Aorta (tissue), 5 donors: ENCODE data around the gene ITGB2. TPM values are rescaled to one million over a fixed set of nuclear protein-coding genes. Genes with fewer than 3 reads are reported as not detected.
A peak's percentile ranks its signal among the peaks of the same experiment; 100 is the strongest.
"Not testable (repeated sequence)": the region's sequence is repeated elsewhere in the genome, so short reads cannot be mapped to it uniquely, and the experiment has no call there.

Source experiments
- ATAC-seq: fragments of 200-7000 bp; cut with Tn5 transposase; one replicate; pipeline ENCODE4 v1.9.1; 2022; ENCODE audit warnings: moderate library complexity; ENCODE audit not compliant: low FRiP score
- DNase-seq, 2 donors: peaks; one replicate each; pipeline ENCODE4 v3.0.0-alpha.2; 2020
- H3K27ac ChIP-seq, 2 donors: one replicate each; pipeline ENCODE4 v1.5.1; 2013; ENCODE audit warnings: low read length in 2 of 2, mild to moderate bottlenecking in 2 of 2, moderate library complexity in 2 of 2, control low read depth in 1 of 2, inconsistent platforms in 1 of 2, low read depth in 1 of 2
- H3K27me3 ChIP-seq, 2 donors: one replicate each; pipeline ENCODE4 v1.6.1; 2013; ENCODE audit warnings: control low read depth in 1 of 2, low read length in 1 of 2, mild to moderate bottlenecking in 1 of 2, moderate library complexity in 1 of 2; ENCODE audit not compliant: insufficient read depth in 2 of 2, control insufficient read depth in 1 of 2
- H3K36me3 ChIP-seq, 2 donors: one replicate each; pipeline ENCODE4 v1.6.1; 2013; ENCODE audit warnings: control low read depth in 1 of 2, low read length in 1 of 2, mild to moderate bottlenecking in 1 of 2; ENCODE audit not compliant: insufficient read depth in 2 of 2, control insufficient read depth in 1 of 2
- H3K4me1 ChIP-seq, 2 donors: one replicate each; pipeline ENCODE4 v1.6.1; 2013; ENCODE audit warnings: low read length in 2 of 2, control low read depth in 1 of 2, mild to moderate bottlenecking in 1 of 2, moderate library complexity in 1 of 2; ENCODE audit not compliant: insufficient read depth in 2 of 2, control insufficient read depth in 1 of 2
- H3K4me3 ChIP-seq, 2 donors: one replicate each; pipeline ENCODE4 v1.5.1; 2013; ENCODE audit warnings: low read length in 2 of 2, control low read depth in 1 of 2, mild to moderate bottlenecking in 1 of 2
- H3K9me3 ChIP-seq: one replicate; pipeline ENCODE4 v1.6.1; 2013; ENCODE audit warnings: mild to moderate bottlenecking, low read length; ENCODE audit not compliant: control insufficient read depth
- WGBS, 2 donors: extraction: QIAGEN DNeasy Blood & Tissue Kit; methylation state at CpG; one replicate each; pipeline ENCODE4 v1.1.7; 2013; 5-methylcytosine and 5-hydroxymethylcytosine counted together
- intact Hi-C, 2 donors: fragments of 100-400 bp; cut with DNase I; formaldehyde crosslinking; loops; one replicate each; pipeline versions ENCODE4 v1.14.2 to v1.15.0; 2022
- polyA plus RNA-seq, 2 donors: library from polyadenylated mRNA; stranded (reverse); fragments of 200-250 nt; gene quantifications; one replicate each; pipeline ENCODE4 v1.2.3, GENCODE V29; 2013
- total RNA-seq, 2 donors: library from RNA; stranded (reverse); fragmentation: NEBNext Ultra II Directional; extraction: Animal tissue kit (Norgen Biotek cat#: 25700); gene quantifications; one replicate each; pipeline ENCODE4 v1.2.1, GENCODE V29; 2021
- donor health status: healthy with polysubstance abuse.
- donor health status: Bipolar disorder and iron deficiency.
- donor health status: DM: no; HTN: no; CAD: no.
- donor health status: DM: no; HTN: no; CAD: no.
- donor health status: DM: yes; HTN: yes; CAD: no.

Gene ITGB2
- total and polyA plus RNA-seq, 4 donors: 6.7 to 110 (median 57.0) TPM

DNA sequence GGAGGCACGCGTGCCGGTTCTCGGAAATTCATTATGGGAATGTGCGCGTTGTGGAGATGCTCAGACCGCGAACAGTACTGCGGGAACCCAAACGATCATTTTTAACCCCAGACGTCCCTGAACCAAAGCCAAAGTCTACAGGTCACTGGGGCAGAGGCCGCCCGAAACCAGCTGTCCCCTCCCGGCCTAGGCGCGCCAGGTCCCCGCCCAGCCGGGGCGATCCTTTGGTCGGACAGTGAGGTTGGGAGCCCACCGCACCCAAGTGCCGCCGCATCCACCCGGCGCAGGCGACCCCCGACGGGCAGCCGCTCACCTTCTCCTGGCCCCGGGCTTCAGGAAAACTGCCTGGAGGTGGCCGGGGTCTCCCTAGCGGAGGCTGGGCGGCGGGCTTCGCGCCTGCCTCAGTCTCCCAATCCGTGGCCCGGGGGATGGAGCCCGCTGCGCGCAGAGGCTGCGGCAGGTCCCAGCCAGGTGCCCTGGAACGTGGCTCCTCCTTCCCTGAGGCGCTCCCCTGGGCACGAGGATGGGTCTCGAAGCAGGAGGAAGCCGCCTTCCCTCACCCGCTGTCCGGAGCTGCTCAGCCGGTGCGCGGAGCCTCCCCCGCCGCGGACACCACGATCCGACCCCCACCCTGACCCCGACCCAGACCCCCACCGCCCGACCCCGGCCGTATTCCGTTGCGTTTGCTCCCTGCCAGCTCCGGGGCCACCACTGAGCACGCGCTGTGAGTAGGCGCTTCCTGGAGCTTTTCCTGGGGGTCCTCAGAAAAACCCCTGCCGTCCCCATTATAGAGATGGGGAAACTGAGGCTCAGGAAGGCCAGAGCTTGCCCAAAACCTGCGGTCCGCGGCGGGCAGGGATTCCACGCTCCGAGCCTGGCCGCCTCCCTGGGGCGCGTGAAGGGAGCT, 11.1 kb upstream of the ITGB2 start:
- Histone ChIP-seq H3K27ac (no peak overlapping the region), H3K27me3 (no peaks in the 10 kb centered on the region), H3K4me1 (no peaks in the 10 kb centered on the region), H3K9me3 (no peaks in the 10 kb centered on the region), H3K36me3 (no peaks in the 10 kb centered on the region), H3K4me3 (peak overlapping the region; percentile 3 to 31)
- intact Hi-C loops: loop anchor here (5.0 kb wide), 2 partner anchors 39 to 129 kb away; partner anchors contain the start of gene UBE2G2 (in 1 of the 2)
- ATAC-seq (no peak), DNase-seq (peak; percentile 55 to 76)
- 2% methylated on average over 78 of the region's 78 CpGs for WGBS, 2 donors

DNA sequence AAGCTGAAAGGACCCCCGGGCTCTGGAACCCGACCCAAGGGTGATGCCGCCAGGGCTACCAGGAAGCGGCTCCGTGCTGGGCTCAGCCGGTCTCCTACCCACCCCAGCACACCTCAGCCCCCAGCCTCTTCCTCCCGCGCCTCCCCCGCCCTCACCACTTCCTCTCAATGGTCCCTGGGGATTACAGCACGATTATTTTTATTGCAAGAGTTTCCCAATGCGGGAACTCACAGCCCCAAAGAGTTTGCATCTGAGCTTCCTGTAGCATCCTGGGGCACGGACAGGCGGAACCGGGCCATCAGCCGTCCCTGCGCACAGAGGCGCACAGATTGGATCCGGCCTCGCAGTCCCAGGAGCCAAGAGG, 10.4 kb upstream of the ITGB2 start:
- Histone ChIP-seq H3K9me3 (no peaks in the 10 kb centered on the region), H3K27ac (no peak overlapping the region), H3K4me1 (no peaks in the 10 kb centered on the region), H3K27me3 (no peaks in the 10 kb centered on the region), H3K36me3 (no peaks in the 10 kb centered on the region), H3K4me3 (no peak overlapping the region)
- intact Hi-C loops: loop anchor here (5.0 kb wide), 2 partner anchors 39 to 129 kb away; partner anchors contain the start of gene UBE2G2 (in 1 of the 2)
- WGBS, 2 donors: 3 to 6% methylated on average over 19 of the region's 19 CpGs
- ATAC-seq (no peak), DNase-seq (peak; percentile 52 to 81)

DNA sequence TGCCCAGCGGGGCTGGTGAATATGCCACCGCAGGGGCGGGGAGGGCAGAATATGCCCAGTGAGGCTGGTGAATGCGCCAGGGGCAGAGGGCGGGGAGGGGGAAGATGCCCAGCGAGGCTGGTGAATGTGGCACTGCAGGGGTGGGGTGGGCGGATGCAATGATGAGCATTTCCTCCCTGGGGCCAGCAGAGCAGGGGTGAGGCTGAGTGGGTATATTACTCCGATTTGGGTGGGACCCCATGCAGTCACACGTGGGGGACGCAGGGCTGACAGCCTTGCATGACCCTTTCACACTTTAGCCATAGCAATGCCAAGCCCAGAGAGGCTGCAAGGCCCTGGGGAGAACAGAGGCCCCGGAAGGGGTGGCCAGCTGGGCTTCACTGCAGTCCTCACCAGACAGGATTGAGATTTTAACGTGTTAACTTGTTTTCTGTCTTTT, 9.9 kb upstream of the ITGB2 start:
- Histone ChIP-seq H3K36me3 (no peaks in the 10 kb centered on the region), H3K4me1 (no peaks in the 10 kb centered on the region), H3K9me3 (no peaks in the 10 kb centered on the region), H3K27me3 (no peaks in the 10 kb centered on the region), H3K27ac (no peak overlapping the region), H3K4me3 (no peak overlapping the region)
- DNase-seq (peak; percentile 67 to 77), ATAC-seq (no peak)
- intact Hi-C loops: loop anchor here (5.0 kb wide), 2 partner anchors 38 to 128 kb away; partner anchors contain the start of gene UBE2G2 (in 1 of the 2)
- 53 to 57% methylated on average over 12 of the region's 12 CpGs for WGBS, 2 donors

DNA sequence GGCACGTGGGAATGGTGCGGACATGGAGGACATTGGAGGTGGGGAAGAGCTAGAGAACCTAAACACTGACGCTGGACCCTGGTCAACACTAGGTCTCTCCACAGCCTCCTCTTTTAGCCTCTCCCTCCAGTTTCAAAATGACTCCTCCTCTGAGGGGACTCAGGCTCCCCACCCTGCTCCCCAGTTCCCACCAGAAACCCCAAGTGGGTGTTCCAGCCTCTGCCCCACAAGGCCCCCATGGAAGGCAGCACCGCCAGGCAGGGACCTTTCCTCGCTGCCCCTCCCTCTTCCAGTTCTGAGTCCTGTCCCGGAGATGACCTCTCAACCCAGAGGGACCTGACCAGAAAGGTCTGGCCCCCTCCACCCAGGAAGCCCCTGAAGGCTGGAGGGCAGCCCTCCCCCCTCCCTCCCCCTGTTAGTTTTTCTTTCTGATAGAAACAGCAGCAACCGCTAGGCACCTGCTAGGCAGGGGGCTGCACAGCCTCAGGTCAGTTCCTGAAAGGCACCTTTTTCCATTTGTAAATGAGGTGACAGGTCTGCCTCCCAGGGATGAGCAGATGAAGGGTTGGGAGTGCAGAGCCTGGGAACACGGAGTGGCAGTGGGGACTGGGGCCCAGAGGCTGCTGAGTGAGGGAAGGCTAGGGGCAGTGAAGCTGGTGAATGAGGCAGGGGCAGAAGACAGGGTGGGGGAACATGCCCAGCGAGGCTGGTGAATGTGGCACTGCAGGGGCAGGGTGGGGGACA, 9.3 kb upstream of the ITGB2 start:
- ATAC-seq: no peak
- peak; percentile 32 to 72 for DNase-seq
- Histone ChIP-seq H3K4me1 (no peaks in the 10 kb centered on the region), H3K9me3 (no peaks in the 10 kb centered on the region), H3K27ac (no peak overlapping the region), H3K36me3 (no peaks in the 10 kb centered on the region), H3K27me3 (no peaks in the 10 kb centered on the region), H3K4me3 (no peak overlapping the region)
- WGBS, 2 donors: 80 to 82% methylated on average over 9 of the region's 9 CpGs
- intact Hi-C loops: loop anchor here (5.0 kb wide), 2 partner anchors 38 to 128 kb away; partner anchors contain the start of gene UBE2G2 (in 1 of the 2)

DNA sequence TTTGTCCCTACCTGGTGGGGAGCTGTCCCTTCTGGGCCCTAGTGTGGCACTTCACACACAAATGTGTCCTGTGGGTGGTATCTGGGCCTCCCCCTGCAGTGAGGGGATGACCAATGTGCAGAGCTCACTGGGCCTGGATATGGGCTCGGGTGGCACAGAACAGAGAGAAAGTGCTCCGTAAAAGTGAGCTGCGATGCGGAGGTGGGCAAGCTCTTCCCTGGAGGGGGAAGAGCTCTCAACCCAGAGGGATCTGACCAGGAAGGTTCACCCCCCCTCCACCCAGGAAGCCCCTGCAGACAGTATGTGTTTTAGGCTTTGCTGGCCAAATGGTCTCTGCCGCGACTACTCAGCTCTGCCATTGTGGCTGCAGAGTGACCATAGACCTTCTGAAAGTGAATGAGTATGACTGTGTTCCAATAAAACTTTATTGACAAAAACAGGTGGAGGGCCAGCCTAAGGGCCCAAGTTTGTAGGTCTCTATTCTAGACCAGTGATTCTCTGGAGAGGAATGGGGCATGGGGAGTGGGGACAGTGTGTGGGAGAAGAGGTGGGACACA, 8.6 kb upstream of the ITGB2 start:
- DNase-seq: peak; percentile 34 to 57
- Histone ChIP-seq H3K36me3 (no peaks in the 10 kb centered on the region), H3K27ac (no peak overlapping the region), H3K27me3 (no peaks in the 10 kb centered on the region), H3K9me3 (no peaks in the 10 kb centered on the region), H3K4me1 (no peaks in the 10 kb centered on the region), H3K4me3 (no peak overlapping the region)
- ATAC-seq: no peak
- intact Hi-C loops: no loop called here
- WGBS, 2 donors: 85 to 94% methylated on average over 6 of the region's 6 CpGs

DNA sequence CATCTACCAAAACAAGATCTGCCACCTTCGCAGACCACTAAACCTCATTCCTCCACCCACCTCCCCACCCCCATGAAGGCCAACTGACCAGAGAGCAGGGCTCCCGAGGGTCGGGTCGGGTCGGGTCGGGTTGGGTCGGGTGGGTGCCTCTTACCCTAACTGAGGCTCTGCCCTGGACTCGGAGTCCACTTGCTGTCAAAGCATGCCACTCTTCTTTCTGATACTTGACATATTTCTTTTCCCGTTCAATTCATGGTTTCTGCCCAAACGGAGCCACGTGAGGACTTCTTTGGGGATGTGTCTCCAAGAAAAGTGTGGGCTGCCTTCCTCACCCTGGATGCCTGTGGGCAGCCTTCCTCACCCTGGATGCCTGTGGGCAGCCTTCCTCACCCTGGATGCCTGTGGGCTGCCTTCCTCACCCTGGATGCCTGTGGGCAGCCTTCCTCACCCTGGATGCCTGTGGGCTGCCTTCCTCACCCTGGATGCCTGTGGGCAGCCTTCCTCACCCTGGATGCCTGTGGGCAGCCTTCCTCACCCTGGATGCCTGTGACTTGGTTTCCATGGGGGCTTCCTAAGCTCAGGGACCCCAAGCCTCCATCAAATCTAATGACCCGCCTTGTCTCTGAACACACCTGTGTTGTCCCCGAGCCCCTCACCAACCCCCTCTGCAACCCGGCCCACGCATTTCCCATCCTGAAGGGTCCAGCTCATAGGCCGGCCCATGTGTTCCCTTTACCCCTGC, 8.0 kb upstream of the ITGB2 start:
- H3K9me3 ChIP-seq, H3K4me1 ChIP-seq, H3K36me3 ChIP-seq, intact Hi-C loops, H3K4me3 ChIP-seq, H3K27ac ChIP-seq, ATAC-seq, H3K27me3 ChIP-seq: not testable (repeated sequence)
- WGBS, 2 donors: 65 to 72% methylated on average over 16 of the region's 16 CpGs
- DNase-seq: peak; percentile 32 to 57

DNA sequence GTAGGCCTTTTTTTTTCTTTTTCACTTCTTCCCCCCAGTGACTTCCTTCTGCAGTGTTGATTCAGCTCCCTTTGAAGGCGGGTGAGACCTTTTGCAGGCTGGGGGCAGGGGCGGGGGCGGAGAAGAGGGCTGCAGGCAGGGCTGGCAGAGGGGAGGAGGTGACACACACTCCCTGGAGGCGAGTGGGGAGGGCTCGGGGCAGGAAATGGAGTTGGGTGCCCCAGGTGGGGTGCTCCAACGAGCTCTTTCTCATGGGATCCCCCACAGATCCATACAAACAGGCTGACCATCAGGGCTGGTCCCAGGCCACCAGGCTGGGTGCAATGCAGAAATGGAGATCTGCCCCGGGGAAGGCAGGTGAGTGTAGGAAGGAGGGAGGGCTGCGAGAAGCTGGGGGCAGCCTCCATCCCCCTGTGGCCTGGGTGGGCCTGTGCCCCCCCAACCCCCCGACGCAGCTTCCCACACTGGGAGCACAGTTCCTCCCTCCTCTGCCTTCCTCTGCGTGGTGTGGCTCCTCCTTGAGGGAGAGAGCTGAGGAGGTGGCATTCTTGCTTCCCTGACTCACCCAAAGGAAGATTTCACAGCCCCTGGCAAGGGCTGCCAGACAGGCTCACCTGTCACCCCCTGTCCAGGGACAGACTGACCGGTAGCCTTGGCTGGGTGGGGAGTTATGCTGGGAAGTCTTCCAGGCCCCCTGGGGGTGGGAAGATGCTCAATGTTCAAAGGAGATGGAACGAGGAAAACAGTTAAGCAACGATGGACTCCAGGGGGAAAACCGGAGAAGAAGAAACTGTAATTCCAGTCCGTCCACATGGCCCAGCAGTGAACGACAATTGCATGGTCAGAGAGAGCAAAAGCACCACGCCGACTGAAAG, 7.1 kb upstream of the ITGB2 start:
- Histone ChIP-seq H3K4me1 (no peaks in the 10 kb centered on the region), H3K4me3 (no peak overlapping the region), H3K36me3 (no peaks in the 10 kb centered on the region), H3K27me3 (no peaks in the 10 kb centered on the region), H3K9me3 (no peaks in the 10 kb centered on the region), H3K27ac (no peak overlapping the region)
- DNase-seq: peak; percentile 78 to 79
- ATAC-seq: no peak
- intact Hi-C loops: no loop called here
- WGBS, 2 donors: 21 to 24% methylated on average over 19 of the region's 19 CpGs
